K562 (cell line): ENCODE data around the gene GRHPR. TPM values are rescaled to one million over a fixed set of nuclear protein-coding genes. Genes with fewer than 3 reads are reported as not detected.

Source experiments
- ATAC-seq: fragments of 200-7000 bp; cut with Tn5 transposase; 3 replicates; pipeline ENCODE4 v1.9.1; 2020; ENCODE audit warnings: moderate library complexity
- BruUV-seq: library from RNA; stranded (reverse); fragments of 400-500 nt; replicated peaks from 2 replicates; lab custom pipeline; 2021; lab: Mats Ljungman, UMichigan
- CTCF ChIA-PET: fragments of 300-600 bp; formaldehyde crosslinking; extraction: SDS; loops from one replicate; lab custom pipeline; 2021; ENCODE audit warnings: low intra/inter-chr PET ratio; lab: Yijun Ruan, JAX
- POLR2A ChIA-PET: fragments of 300-600, 350-650 bp; sonication (Branson Sonifier 250); formaldehyde crosslinking; extraction: SDS; loops from one replicate; lab custom pipeline; 2021; ENCODE audit warnings: antibody characterized with exemption, inconsistent platforms; lab: Yijun Ruan, JAX
- DNase-seq, 4 experiments: peaks; one replicate each; pipeline versions ENCODE4 v3.0.0 to v3.0.0-alpha.2; 2011 to 2018; ENCODE audit warnings: low spot score in 3 of 4, mixed read lengths in 3 of 4; ENCODE audit errors: extremely low read depth in 1 of 4
- FAIRE-seq: peaks from 2 replicates; lab custom pipeline; 2011; peaks lifted over from hg19 to GRCh38; lab: Jason Lieb, UNC
- H2AFZ ChIP-seq: 2 replicates; pipeline ENCODE4 v1.6.0; 2011; ENCODE audit warnings: low read depth, low read length, control low read depth, inconsistent platforms
- H3K27ac ChIP-seq: fragments of 200-600 bp; 3 replicates; pipeline ENCODE4 v1.8.0; 2011; ENCODE audit warnings: low read depth, mild to moderate bottlenecking, control low read depth, inconsistent platforms, low read length, moderate library complexity, mixed read lengths; ENCODE audit errors: extremely low read depth
- H3K27me3 ChIP-seq, 2 experiments: fragments of 300-600 bp in 1 of 2; 2 replicates in 1 of 2; 3 replicates in 1 of 2; pipeline versions ENCODE4 v1.6.0 to v1.8.0; 2011; ENCODE audit warnings: inconsistent platforms in 2 of 2, low read length in 2 of 2, mild to moderate bottlenecking in 1 of 2, mixed read lengths in 1 of 2, moderate library complexity in 1 of 2; ENCODE audit not compliant: control insufficient read depth in 2 of 2, insufficient read depth in 2 of 2
- H3K36me3 ChIP-seq: fragments of 300-600 bp; 3 replicates; pipeline ENCODE4 v1.8.0; 2011; ENCODE audit warnings: mild to moderate bottlenecking, low read length, inconsistent platforms; ENCODE audit not compliant: control insufficient read depth, insufficient read depth
- H3K4me1 ChIP-seq, 2 experiments: fragments of 200-600 bp in 1 of 2; replicated peaks in 1 of 2; 2 replicates in 1 of 2; 3 replicates in 1 of 2; pipeline versions ENCODE4 v1.5.1 to v1.8.0; 2011; ENCODE audit warnings: inconsistent platforms in 2 of 2, low read length in 2 of 2, mild to moderate bottlenecking in 1 of 2, mixed read lengths in 1 of 2, moderate library complexity in 1 of 2; ENCODE audit not compliant: control insufficient read depth in 2 of 2, insufficient read depth in 2 of 2
- H3K4me2 ChIP-seq: 2 replicates; pipeline ENCODE4 v1.6.1; 2011; ENCODE audit warnings: low read length, control low read depth, inconsistent platforms, mixed read lengths; ENCODE audit not compliant: insufficient read depth
- H3K4me3 ChIP-seq: fragments of 200-600 bp; sonication (generic), shearing (Covaris generic); 2 replicates; pipeline ENCODE4 v1.5.1; 2016; ENCODE audit warnings: control low read depth, inconsistent platforms
- H3K79me2 ChIP-seq: fragments of 200-600 bp; 3 replicates; pipeline ENCODE4 v1.8.0; 2011; ENCODE audit warnings: low read length, inconsistent platforms; ENCODE audit not compliant: control insufficient read depth, insufficient read depth
- H3K9ac ChIP-seq, 2 experiments: 2 replicates each; pipeline versions ENCODE4 v1.6.0 to v1.6.1; 2011; ENCODE audit warnings: low read depth in 2 of 2, low read length in 2 of 2, control low read depth in 1 of 2, inconsistent platforms in 1 of 2, mild to moderate bottlenecking in 1 of 2, mixed read lengths in 1 of 2; ENCODE audit not compliant: insufficient read depth in 1 of 2
- H3K9me1 ChIP-seq: one replicate; pipeline ENCODE4 v1.6.0; 2011; ENCODE audit warnings: inconsistent platforms, mild to moderate bottlenecking, low read length, moderate library complexity; ENCODE audit not compliant: control insufficient read depth, insufficient read depth
- H3K9me3 ChIP-seq: replicated peaks from 2 replicates; pipeline ENCODE4 v1.5.1; 2011; ENCODE audit warnings: low read depth, low read length, inconsistent platforms; ENCODE audit not compliant: control insufficient read depth, insufficient read depth
- H4K20me1 ChIP-seq: replicated peaks from 2 replicates; pipeline ENCODE4 v1.6.1; 2011; ENCODE audit warnings: low read length, inconsistent platforms, mixed read lengths; ENCODE audit not compliant: control insufficient read depth, insufficient read depth
- CREB1 ChIP-seq, 2 experiments: sonication (generic) in 1 of 2; formaldehyde crosslinking in 1 of 2; IDR thresholded peaks; 2 replicates each; pipeline versions ENCODE4 v1.6.1 to v1.8.0; 2012 to 2022; ENCODE audit warnings: inconsistent platforms in 1 of 2, mild to moderate bottlenecking in 1 of 2, missing genetic modification reagents in 1 of 2, moderate library complexity in 1 of 2
- DIDO1 ChIP-seq: fragments of 450-650 bp; IDR thresholded peaks from 2 replicates; pipeline ENCODE4 v1.6.1; 2016; ENCODE audit warnings: low read depth, missing biosample characterization, missing genetic modification characterization
- ILK ChIP-seq: fragments of 450-650 bp; IDR thresholded peaks from 2 replicates; pipeline ENCODE4 v1.6.1; 2016; ENCODE audit warnings: missing genetic modification characterization, low read depth, mild to moderate bottlenecking, missing compliant biosample characterization, moderate library complexity, borderline replicate concordance
- KLF6 ChIP-seq: fragments of 250-450 bp; sonication (Bioruptor Pico); IDR thresholded peaks from 2 replicates; pipeline ENCODE4 v1.4.0; 2020; ENCODE audit warnings: mild to moderate bottlenecking, moderate library complexity, borderline replicate concordance
- LCOR ChIP-seq: sonication (generic); formaldehyde crosslinking; IDR thresholded peaks from 2 replicates; pipeline ENCODE4 v1.8.0; 2022; ENCODE audit warnings: mild to moderate bottlenecking, missing genetic modification reagents
- PKNOX1 ChIP-seq: fragments of 450-650 bp; IDR thresholded peaks from 2 replicates; pipeline ENCODE4 v1.6.1; 2016
- SNAPC5 ChIP-seq: fragments of 250-450 bp; sonication (Bioruptor Pico); IDR thresholded peaks from 2 replicates; pipeline ENCODE4 v1.8.0; 2021; ENCODE audit warnings: moderate library complexity, mild to moderate bottlenecking, inconsistent platforms
- TBL1XR1 ChIP-seq, 2 experiments: IDR thresholded peaks; 2 replicates each; pipeline ENCODE4 v1.6.1; 2012; ENCODE audit warnings: improper control_type of control experiment in 2 of 2, low read length in 2 of 2, mild to moderate bottlenecking in 1 of 2
- ZFP36 ChIP-seq: fragments of 150-350 bp; IDR thresholded peaks from 2 replicates; pipeline ENCODE4 v1.6.1; 2018; ENCODE audit warnings: low read length, low read depth; ENCODE audit not compliant: partially characterized antibody
- ZNF3 ChIP-seq: fragments of 250-450 bp; sonication (Bioruptor Pico); IDR thresholded peaks from 2 replicates; pipeline ENCODE4 v1.5.0; 2021; ENCODE audit warnings: mild to moderate bottlenecking, moderate library complexity
- ZNF407 ChIP-seq: fragments of 450-650 bp; IDR thresholded peaks from 2 replicates; pipeline ENCODE4 v1.6.1; 2016; ENCODE audit warnings: low read depth
- ZNF551 ChIP-seq: fragments of 250-450 bp; sonication (Bioruptor Pico); IDR thresholded peaks from 2 replicates; pipeline ENCODE4 v1.5.0; 2021; ENCODE audit warnings: mild to moderate bottlenecking, moderate library complexity
- ZNF780A ChIP-seq: fragments of 250-450 bp; sonication (Bioruptor Pico); IDR thresholded peaks from 2 replicates; pipeline ENCODE4 v1.5.0; 2021; ENCODE audit warnings: mild to moderate bottlenecking
- WGBS: fragments of 100-300 bp; shearing (Covaris generic); methylation state at CpG from one replicate; pipeline ENCODE4 v1.1.6; 2016; ENCODE audit warnings: low coverage, mixed read lengths; ENCODE audit not compliant: insufficient coverage; ENCODE audit errors: missing lambda C conversion rate; 5-methylcytosine and 5-hydroxymethylcytosine counted together
- in situ Hi-C: fragments of 300-500 bp; cut with MboI; formaldehyde crosslinking; loops from 4 replicates; pipeline ENCODE4 v1.15.0; 2018; ENCODE audit warnings: inconsistent platforms, mixed read lengths
- intact Hi-C: fragments of 100-400 bp; cut with micrococcal nuclease; formaldehyde crosslinking; loops from 2 replicates; pipeline ENCODE4 v1.14.2; 2022
- polyA plus RNA-seq, 8 experiments: library from polyadenylated mRNA; depleted of rRNA in 4 of 8; stranded (reverse) in 5 of 8; unstranded in 3 of 8; fragments of >200 nt; fragmentation: Nextera tagmentation in 2 of 8; fragmentation: Illumina TruSeq in 1 of 8; extraction: Ambion mirVana in 2 of 8; extraction: Trizol in 1 of 8; gene quantifications; 2 replicates each; pipeline versions ENCODE4 v1.2.1 to v1.2.3, GENCODE V29; 2011 to 2014; ENCODE audit warnings: inconsistent platforms in 1 of 8, missing spikeins in 1 of 8
- total RNA-seq, 7 experiments: library from RNA; depleted of rRNA in 6 of 7; stranded (reverse); fragments of >200 nt in 6 of 7; fragmentation: Illumina TruSeq in 2 of 7; extraction: Trizol in 2 of 7; gene quantifications; 2 replicates each; pipeline versions ENCODE4 v1.2.1 to v1.2.3, GENCODE V29; 2011 to 2021; ENCODE audit warnings: low replicate concordance in 1 of 7

Gene GRHPR
- total and polyA plus RNA-seq, 9 of the 15 experiments (the other 6 are each of a cell fraction or from before 2014, with no cell fraction given): 38.9 to 144 (median 120) TPM

GRCh38 chr9:37417857-37418618 lies 4.5 kb upstream of the GRHPR start:
- 70% methylated on average over 8 of the region's 9 CpGs for WGBS
- Histone ChIP-seq H3K9me3 (no peaks in the 10 kb centered on the region), H3K9ac (no peak overlapping the region), H3K79me2 (peaks cover 13% of the 10 kb centered on the region), H2AFZ (peak overlapping the region; percentile 58), H3K36me3 (no peaks in the 10 kb centered on the region), H3K4me2 (no peak overlapping the region), H3K27ac (no peak overlapping the region), H3K9me1 (no peaks in the 10 kb centered on the region), H3K4me1 (peaks cover 10 to 19% of the 10 kb centered on the region in 2 experiments), H3K4me3 (no peak overlapping the region), H4K20me1 (no peaks in the 10 kb centered on the region), H3K27me3 (no peaks in the 10 kb centered on the region)
- in situ Hi-C loops (no loop called here), intact Hi-C loops (no loop called here)
- CTCF ChIA-PET: no interaction called here
- no TSS peak for BruUV-seq
- DNase-seq: peak in 1 of 4 experiments; percentile 27
- FAIRE-seq: no peak
- POLR2A ChIA-PET: interaction anchor here (0.7 kb wide), 1 partner anchor 16 kb away, joined by 4 read pairs; no protein-coding TSS in a partner anchor
- ATAC-seq: no peak
- TF ChIP-seq ZNF551 (CRISPR knock-in tag) (no peak), PKNOX1 (no peak), ILK (tag) (no peak), ZNF780A (CRISPR knock-in tag) (no peak), CREB1 (IDR thresholded peaks at IDR 0.05) (no peak), CREB1 (CRISPR knock-in tag; IDR thresholded peaks at IDR 0.05) (no peak), ZFP36 (peak; percentile 16), ZNF407 (no peak), LCOR (no peak), ZNF3 (CRISPR knock-in tag) (no peak), KLF6 (CRISPR knock-in tag) (no peak), SNAPC5 (CRISPR knock-in tag) (no peak), TBL1XR1 (IDR thresholded peaks at IDR 0.05; ENCODE audit: low read length in 2 of 2) (no peak), DIDO1 (tag) (no peak)
